ENCODE results near the gene OR1E2. TPM values are rescaled to one million over a fixed set of nuclear protein-coding genes. Genes with fewer than 3 reads are reported as not detected.

The OR1E2 gene
- total and polyA plus RNA-seq, 2 of the 13 experiments (the other 11 are each of a cell fraction or from before 2014, with no cell fraction given) = not detected

GRCh38 chr17:3474212-3474611 is 40.6 kb upstream of the OR1E2 start (continued):
- TF ChIP-seq, protein P1, sequence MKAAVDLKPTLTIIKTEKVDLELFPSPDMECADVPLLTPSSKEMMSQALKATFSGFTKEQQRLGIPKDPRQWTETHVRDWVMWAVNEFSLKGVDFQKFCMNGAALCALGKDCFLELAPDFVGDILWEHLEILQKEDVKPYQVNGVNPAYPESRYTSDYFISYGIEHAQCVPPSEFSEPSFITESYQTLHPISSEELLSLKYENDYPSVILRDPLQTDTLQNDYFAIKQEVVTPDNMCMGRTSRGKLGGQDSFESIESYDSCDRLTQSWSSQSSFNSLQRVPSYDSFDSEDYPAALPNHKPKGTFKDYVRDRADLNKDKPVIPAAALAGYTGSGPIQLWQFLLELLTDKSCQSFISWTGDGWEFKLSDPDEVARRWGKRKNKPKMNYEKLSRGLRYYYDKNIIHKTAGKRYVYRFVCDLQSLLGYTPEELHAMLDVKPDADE (CRISPR knock-in tag; IDR thresholded peaks at IDR 0.05) = no peak
- TF ChIP-seq IRF2 (CRISPR knock-in tag; IDR thresholded peaks at IDR 0.05) (0 out of 2 replicates have a peak, but pooled peaks have one; percentile 39), KLF12 (CRISPR knock-in tag; IDR thresholded peaks at IDR 0.05; ENCODE audit: borderline replicate concordance) (no peak), NAIF1 (CRISPR knock-in tag; IDR thresholded peaks at IDR 0.05; ENCODE audit: borderline replicate concordance) (no peak), ZNF556 (CRISPR knock-in tag; IDR thresholded peaks at IDR 0.05; ENCODE audit: borderline replicate concordance) (no peak), IKZF4 (CRISPR knock-in tag; IDR thresholded peaks at IDR 0.05; ENCODE audit: borderline replicate concordance, low read depth, not compliant biosample characterization) (no peak), ZNF512B (CRISPR knock-in tag; IDR thresholded peaks at IDR 0.05; ENCODE audit: borderline replicate concordance) (no peak), ZNF816 (CRISPR knock-in tag; IDR thresholded peaks at IDR 0.05; ENCODE audit: borderline replicate concordance) (no peak), ESRRA (CRISPR knock-in tag; IDR thresholded peaks at IDR 0.05; ENCODE audit: low read depth) (no peak), CBX1 (IDR thresholded peaks at IDR 0.05; ENCODE audit: low read depth) (no peak), ZNF34 (CRISPR knock-in tag; IDR thresholded peaks at IDR 0.05; ENCODE audit: borderline replicate concordance) (no peak), ZNF772 (CRISPR knock-in tag; IDR thresholded peaks at IDR 0.05) (no peak), ARID2 (CRISPR knock-in tag; IDR thresholded peaks at IDR 0.05; ENCODE audit: borderline replicate concordance) (no peak), RFX1 (IDR thresholded peaks at IDR 0.05) (peak; percentile 77), SP1 (IDR thresholded peaks at IDR 0.05) (no peak), SP1 (CRISPR knock-in tag; IDR thresholded peaks at IDR 0.05) (no peak), TBL1XR1 (IDR thresholded peaks at IDR 0.05; ENCODE audit: borderline replicate concordance, low read length, partially characterized antibody) (peak; percentile 45), RXRB (CRISPR knock-in tag; IDR thresholded peaks at IDR 0.05; ENCODE audit: borderline replicate concordance) (peak; percentile 90), TCF12 (IDR thresholded peaks at IDR 0.05) (no peak), TCF12 (CRISPR knock-in tag; IDR thresholded peaks at IDR 0.05) (no peak), ATF1 (CRISPR knock-in tag; IDR thresholded peaks at IDR 0.05) (no peak), ZNF136 (CRISPR knock-in tag; IDR thresholded peaks at IDR 0.05; ENCODE audit: low read depth) (no peak), PHF8 (CRISPR knock-in tag; IDR thresholded peaks at IDR 0.05) (no peak), NFE2L2 (IDR thresholded peaks at IDR 0.05; ENCODE audit: low read length) (peak; percentile 91), HCFC1 (IDR thresholded peaks at IDR 0.05; ENCODE audit: low read depth, low read length) (no peak), ZNF678 (CRISPR knock-in tag; IDR thresholded peaks at IDR 0.05) (no peak), PTBP1 (IDR thresholded peaks at IDR 0.05; ENCODE audit: low read depth, low read length, poor library complexity, severe bottlenecking) (no peak)
- TF ChIP-seq, protein P2, sequence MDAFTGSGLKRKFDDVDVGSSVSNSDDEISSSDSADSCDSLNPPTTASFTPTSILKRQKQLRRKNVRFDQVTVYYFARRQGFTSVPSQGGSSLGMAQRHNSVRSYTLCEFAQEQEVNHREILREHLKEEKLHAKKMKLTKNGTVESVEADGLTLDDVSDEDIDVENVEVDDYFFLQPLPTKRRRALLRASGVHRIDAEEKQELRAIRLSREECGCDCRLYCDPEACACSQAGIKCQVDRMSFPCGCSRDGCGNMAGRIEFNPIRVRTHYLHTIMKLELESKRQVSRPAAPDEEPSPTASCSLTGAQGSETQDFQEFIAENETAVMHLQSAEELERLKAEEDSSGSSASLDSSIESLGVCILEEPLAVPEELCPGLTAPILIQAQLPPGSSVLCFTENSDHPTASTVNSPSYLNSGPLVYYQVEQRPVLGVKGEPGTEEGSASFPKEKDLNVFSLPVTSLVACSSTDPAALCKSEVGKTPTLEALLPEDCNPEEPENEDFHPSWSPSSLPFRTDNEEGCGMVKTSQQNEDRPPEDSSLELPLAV (CRISPR knock-in tag; conservative IDR thresholded peaks at IDR 0.05; ENCODE audit: low read depth) = no peak
